Measurements from ENCODE around the gene POU2F3. TPM values are rescaled to one million over a fixed set of nuclear protein-coding genes. Genes with fewer than 3 reads are reported as not detected.

POU2F3 gene
- total and polyA plus RNA-seq, 2 of the 13 experiments (the other 11 are each of a cell fraction or from before 2014, with no cell fraction given) = not detected

- no peak for TF ChIP-seq HNF4G (IDR thresholded peaks at IDR 0.05; ENCODE audit: borderline replicate concordance, low read depth, low read length)
- no peak for TF ChIP-seq HNF4G (CRISPR knock-in tag; IDR thresholded peaks at IDR 0.05; ENCODE audit: borderline replicate concordance, low read depth)
- TF ChIP-seq TFDP1 (CRISPR knock-in tag; IDR thresholded peaks at IDR 0.05; ENCODE audit: borderline replicate concordance) = no peak
- no peak for TF ChIP-seq ZNF567 (CRISPR knock-in tag; IDR thresholded peaks at IDR 0.05; ENCODE audit: borderline replicate concordance)
- 0 out of 2 replicates have a peak, but pooled peaks have one; percentile 14 for TF ChIP-seq BCL6 (CRISPR knock-in tag; IDR thresholded peaks at IDR 0.05)
- no peak for TF ChIP-seq ZFP37 (CRISPR knock-in tag; IDR thresholded peaks at IDR 0.05; ENCODE audit: borderline replicate concordance)
- no peak for TF ChIP-seq EED (CRISPR knock-in tag; IDR thresholded peaks at IDR 0.05)
- no peak for TF ChIP-seq BCL3 (CRISPR knock-in tag; IDR thresholded peaks at IDR 0.05)
- no peak for TF ChIP-seq TFAP4 (IDR thresholded peaks at IDR 0.05; ENCODE audit: borderline replicate concordance, low read depth)
- peak; percentile 41; the same call in 1 of the 2 replicates for TF ChIP-seq ELF3 (CRISPR knock-in tag; IDR thresholded peaks at IDR 0.05)
- TF ChIP-seq THAP7 (CRISPR knock-in tag; IDR thresholded peaks at IDR 0.05) = no peak
- no peak for TF ChIP-seq XBP1 (CRISPR knock-in tag; IDR thresholded peaks at IDR 0.05)
- TF ChIP-seq ZSCAN29 (CRISPR knock-in tag; conservative IDR thresholded peaks at IDR 0.05) = no peak
- no peak for TF ChIP-seq CENPBD1 (CRISPR knock-in tag; IDR thresholded peaks at IDR 0.05; ENCODE audit: borderline replicate concordance, low read depth)
- TF ChIP-seq SMC3 (IDR thresholded peaks at IDR 0.05; ENCODE audit: low read length) = peak; percentile 57
- no peak for TF ChIP-seq ZNF607 (CRISPR knock-in tag; IDR thresholded peaks at IDR 0.05; ENCODE audit: borderline replicate concordance)
- TF ChIP-seq HNRNPK (IDR thresholded peaks at IDR 0.05; ENCODE audit: low read depth, low read length, poor library complexity, severe bottlenecking) = no peak
- no peak for TF ChIP-seq EEA1 (CRISPR knock-in tag; IDR thresholded peaks at IDR 0.05; ENCODE audit: borderline replicate concordance)
- TF ChIP-seq STAG1 (CRISPR knock-in tag; IDR thresholded peaks at IDR 0.05) = peak; percentile 73
- 0 out of 2 replicates have a peak, but pooled peaks have one; percentile 26 for TF ChIP-seq ZNF3 (CRISPR knock-in tag; IDR thresholded peaks at IDR 0.05)
- no peak for TF ChIP-seq SOX6 (IDR thresholded peaks at IDR 0.05)
- TF ChIP-seq SOX6 (CRISPR knock-in tag; IDR thresholded peaks at IDR 0.05) = peak; percentile 62; the same call in 1 of the 2 replicates
- no peak for TF ChIP-seq MAX (IDR thresholded peaks at IDR 0.05)
- TF ChIP-seq NR2F1 (CRISPR knock-in tag; IDR thresholded peaks at IDR 0.05) = no peak
- no peak for TF ChIP-seq CREB1 (IDR thresholded peaks at IDR 0.05)
- TF ChIP-seq CREB1 (CRISPR knock-in tag; IDR thresholded peaks at IDR 0.05) = peak; percentile 29; the same call in 1 of the 2 replicates
- TF ChIP-seq IKZF4 (CRISPR knock-in tag; IDR thresholded peaks at IDR 0.05; ENCODE audit: borderline replicate concordance, low read depth, not compliant biosample characterization) = no peak
- no peak for TF ChIP-seq RORA (CRISPR knock-in tag; IDR thresholded peaks at IDR 0.05)
Measured at GRCh38 chr11:120334894-120335462, 95.0 kb downstream of the POU2F3 start (continued).
